ENCODE measurements around the gene SPSB2. TPM values are rescaled to one million over a fixed set of nuclear protein-coding genes. Genes with fewer than 3 reads are reported as not detected.

Gene SPSB2
- total RNA-seq, 4 donors from 2014 or later, result 4.5 to 21.0 (median 8.2) TPM

- intact Hi-C loops (cut with DNase I; ENCODE audit: low total_unique reads), result no loop called here
Measured at GRCh38 chr12:6847676-6848075, 25.4 kb downstream of the SPSB2 start.

GRCh38 chr12:6846316-6846869 lies 26.7 kb downstream of the SPSB2 start:
- in situ Hi-C loops (cut with MboI; ENCODE audit: low pct_ligation_motif_present in 1 of 4, low pct_unique_long_range_greater_than_20kb in 1 of 4, low sequenced_read_pairs in 3 of 4) (loop anchor here in 2 of 4 donors (25.0 kb wide), 1 partner anchor 109 kb away; no protein-coding TSS in a partner anchor), intact Hi-C loops (cut with DNase I; ENCODE audit: low total_unique reads) (no loop called here)
- Histone ChIP-seq H3K4me3 (no peak overlapping the region), H3K27ac (no peak overlapping the region), H3K27me3 (no peaks in the 10 kb centered on the region), H3K9me3 (no peaks in the 10 kb centered on the region), H3K4me1 (peaks cover 0 to 12% (median 8%) of the 10 kb centered on the region in 4 donors), H3K36me3 (no peaks in the 10 kb centered on the region)
- WGBS, 2 donors (ENCODE audit: low coverage in 1 of 2), result 82 to 89% methylated on average over 4 to 7 of the region's 7 CpGs
- TF ChIP-seq EP300 (IDR thresholded peaks at IDR 0.05; ENCODE audit: low read depth) (no peak), POLR2AphosphoS5 (IDR thresholded peaks at IDR 0.05) (no peak), POLR2A (IDR thresholded peaks at IDR 0.05) (no peak), CTCF (IDR thresholded peaks at IDR 0.05) (no peak)
- no peak for DNase-seq

More at GRCh38 chr12:6847676-6848075, 25.4 kb downstream of the SPSB2 start:
- TF ChIP-seq POLR2AphosphoS5 (IDR thresholded peaks at IDR 0.05) (no peak), CTCF (IDR thresholded peaks at IDR 0.05) (no peak), POLR2A (IDR thresholded peaks at IDR 0.05) (no peak), EP300 (IDR thresholded peaks at IDR 0.05; ENCODE audit: low read depth) (no peak)
- Histone ChIP-seq H3K36me3 (no peaks in the 10 kb centered on the region), H3K27me3 (no peaks in the 10 kb centered on the region), H3K4me3 (no peak overlapping the region), H3K27ac (no peak overlapping the region), H3K9me3 (no peaks in the 10 kb centered on the region), H3K4me1 (peaks cover 0 to 13% (median 9%) of the 10 kb centered on the region in 4 donors)
- in situ Hi-C loops (cut with MboI; ENCODE audit: low pct_ligation_motif_present in 1 of 4, low pct_unique_long_range_greater_than_20kb in 1 of 4, low sequenced_read_pairs in 3 of 4), result loop anchor here in 2 of 4 donors (25.0 kb wide), 1 partner anchor 110 kb away; no protein-coding TSS in a partner anchor
- 93 to 100% methylated on average over 2 of the region's 2 CpGs for WGBS, 2 donors (ENCODE audit: low coverage in 1 of 2)
- no peak for DNase-seq

GRCh38 chr12:6845395-6845794 lies 27.7 kb downstream of the SPSB2 start:
- Histone ChIP-seq H3K9me3 (no peaks in the 10 kb centered on the region), H3K27ac (no peak overlapping the region), H3K36me3 (no peaks in the 10 kb centered on the region), H3K4me1 (peaks cover 0 to 5% (median 3%) of the 10 kb centered on the region in 4 donors), H3K27me3 (no peaks in the 10 kb centered on the region), H3K4me3 (no peak overlapping the region)
- intact Hi-C loops (cut with DNase I; ENCODE audit: low total_unique reads), result no loop called here
- in situ Hi-C loops (cut with MboI; ENCODE audit: low pct_ligation_motif_present in 1 of 4, low pct_unique_long_range_greater_than_20kb in 1 of 4, low sequenced_read_pairs in 3 of 4), result loop anchor here in 2 of 4 donors (25.0 kb wide), 1 partner anchor 108 kb away; no protein-coding TSS in a partner anchor
- TF ChIP-seq POLR2A (IDR thresholded peaks at IDR 0.05), result no peak
- no peak for TF ChIP-seq POLR2AphosphoS5 (IDR thresholded peaks at IDR 0.05)
- no peak for TF ChIP-seq EP300 (IDR thresholded peaks at IDR 0.05; ENCODE audit: low read depth)
- no peak for TF ChIP-seq CTCF (IDR thresholded peaks at IDR 0.05)
- DNase-seq, result peak; percentile 6
- 93 to 100% methylated on average over 2 to 17 of the region's 17 CpGs for WGBS, 2 donors (ENCODE audit: low coverage in 1 of 2)

GRCh38 chr12:6843118-6843902 lies 29.8 kb downstream of the SPSB2 start:
- no peak overlapping the region for H3K27ac ChIP-seq
- intact Hi-C loops (cut with DNase I; ENCODE audit: low total_unique reads), result no loop called here
- no peaks in the 10 kb centered on the region for H3K36me3 ChIP-seq
- H3K4me3 ChIP-seq, result no peak overlapping the region
- H3K4me1 ChIP-seq, result no peaks in the 10 kb centered on the region
- peak; percentile 10 for DNase-seq
- WGBS, 2 donors (ENCODE audit: low coverage in 1 of 2), result 20 to 71% methylated on average over 3 to 16 of the region's 16 CpGs
- H3K27me3 ChIP-seq, result no peaks in the 10 kb centered on the region
- in situ Hi-C loops (cut with MboI; ENCODE audit: low pct_ligation_motif_present in 1 of 4, low pct_unique_long_range_greater_than_20kb in 1 of 4, low sequenced_read_pairs in 3 of 4), result loop anchor here in 2 of 4 donors (25.0 kb wide), 1 partner anchor 106 kb away; no protein-coding TSS in a partner anchor
- H3K9me3 ChIP-seq, result no peaks in the 10 kb centered on the region
- TF ChIP-seq POLR2A (IDR thresholded peaks at IDR 0.05), result no peak
- TF ChIP-seq EP300 (IDR thresholded peaks at IDR 0.05; ENCODE audit: low read depth), result no peak
- no peak for TF ChIP-seq POLR2AphosphoS5 (IDR thresholded peaks at IDR 0.05)
- TF ChIP-seq CTCF (IDR thresholded peaks at IDR 0.05), result no peak
